ENCODE measurements around the gene GPHN.
A peak's percentile ranks its signal among the peaks of the same experiment; 100 is the strongest.
"Not testable (repeated sequence)": the region's sequence is repeated elsewhere in the genome, so short reads cannot be mapped to it uniquely, and the experiment has no call there.

The GPHN gene

GRCh38 chr14:66815687-66816086 is 307.7 kb downstream of the GPHN start:
- no peak for DNase-seq

- no peak for DNase-seq
Measured at GRCh38 chr14:66824251-66824650, 316.3 kb downstream of the GPHN start.

- no peak for DNase-seq
Measured at GRCh38 chr14:66827182-66827581, 319.2 kb downstream of the GPHN start.

- DNase-seq: no peak
Measured at GRCh38 chr14:66831173-66831572, 323.2 kb downstream of the GPHN start.

- no peak for DNase-seq
Measured at GRCh38 chr14:66833816-66834215, 325.9 kb downstream of the GPHN start.

- not testable (repeated sequence) for DNase-seq
Measured at GRCh38 chr14:66837436-66837835, 329.5 kb downstream of the GPHN start.

GRCh38 chr14:66842911-66843512 is 335.1 kb downstream of the GPHN start:
- DNase-seq: no peak

- DNase-seq: no peak
Measured at GRCh38 chr14:66850258-66850888, 342.4 kb downstream of the GPHN start.

- DNase-seq: no peak
Measured at GRCh38 chr14:66853311-66853710, 345.4 kb downstream of the GPHN start.

- no peak for DNase-seq
Measured at GRCh38 chr14:66857867-66858266, 349.9 kb downstream of the GPHN start.

GRCh38 chr14:66859063-66859671 is 351.2 kb downstream of the GPHN start:
- DNase-seq: no peak

GRCh38 chr14:66881596-66881995 is 373.6 kb downstream of the GPHN start:
- no peak for DNase-seq

- DNase-seq: no peak
Measured at GRCh38 chr14:66884149-66884548, 376.2 kb downstream of the GPHN start.

- no peak for DNase-seq
Measured at GRCh38 chr14:66900719-66901118, 392.8 kb downstream of the GPHN start.

GRCh38 chr14:66910311-66910840 is 402.4 kb downstream of the GPHN start:
- no peak for DNase-seq

GRCh38 chr14:66916421-66916820 is 408.5 kb downstream of the GPHN start:
- no peak for DNase-seq

- no peak for DNase-seq
Measured at GRCh38 chr14:66918527-66918926, 410.6 kb downstream of the GPHN start.

GRCh38 chr14:66920196-66920595 is 412.2 kb downstream of the GPHN start:
- DNase-seq: no peak

GRCh38 chr14:66923251-66923650 is 415.3 kb downstream of the GPHN start:
- no peak for DNase-seq

- no peak for DNase-seq
Measured at GRCh38 chr14:66939409-66939808, 431.5 kb downstream of the GPHN start.

- DNase-seq: peak; percentile 3
Measured at GRCh38 chr14:66944872-66945271, 436.9 kb downstream of the GPHN start.

- DNase-seq: no peak
Measured at GRCh38 chr14:66955159-66955558, 447.2 kb downstream of the GPHN start.

GRCh38 chr14:66959437-66960050 is 451.6 kb downstream of the GPHN start:
- no peak for DNase-seq

GRCh38 chr14:66965831-66966230 is 457.9 kb downstream of the GPHN start:
- no peak for DNase-seq

Data from stimulated activated CD4-positive, alpha-beta T cell treated with anti-CD3 and anti-CD28 coated beads, Interleukin-15, amount 100 ng/mL, for 24 hours (primary cell).